B cell (primary cell): Measurements from ENCODE around the gene ZFYVE19.

Experiments
- EZH2 ChIP-seq: IDR thresholded peaks from 2 replicates; pipeline ENCODE4 v1.6.1; 2012; ENCODE audit warnings: borderline replicate concordance, low read depth, mild to moderate bottlenecking, moderate library complexity, low read length; ENCODE audit not compliant: insufficient read depth, poor library complexity, severe bottlenecking
- TF ChIP-seq, protein P1 (sequence below): fragments of 200-600 bp; IDR thresholded peaks from one replicate; pipeline ENCODE4 v1.8.0; 2022; ENCODE audit warnings: antibody characterized with exemption, mild to moderate bottlenecking

DNA sequence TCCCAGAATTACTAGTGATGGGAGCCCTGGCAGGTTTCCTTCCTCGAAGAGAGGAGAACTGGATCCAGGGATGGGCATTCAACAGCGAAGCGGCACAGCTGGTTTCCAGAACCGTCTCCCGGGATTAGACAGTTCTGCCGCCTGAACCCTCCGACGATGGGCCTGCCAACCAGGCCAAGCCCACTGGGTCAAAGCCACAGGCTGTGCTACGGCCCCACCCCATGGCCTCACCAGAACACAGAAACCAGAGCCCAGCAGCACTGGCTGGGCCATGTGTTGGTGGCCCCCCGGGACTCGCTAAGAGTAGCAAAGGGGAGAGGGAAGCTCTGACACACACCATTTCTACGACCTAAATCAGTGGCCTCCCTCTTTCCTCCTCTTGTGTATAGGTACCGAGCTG lies 34.9 kb upstream of the ZFYVE19 start:
- TF ChIP-seq, protein P1, sequence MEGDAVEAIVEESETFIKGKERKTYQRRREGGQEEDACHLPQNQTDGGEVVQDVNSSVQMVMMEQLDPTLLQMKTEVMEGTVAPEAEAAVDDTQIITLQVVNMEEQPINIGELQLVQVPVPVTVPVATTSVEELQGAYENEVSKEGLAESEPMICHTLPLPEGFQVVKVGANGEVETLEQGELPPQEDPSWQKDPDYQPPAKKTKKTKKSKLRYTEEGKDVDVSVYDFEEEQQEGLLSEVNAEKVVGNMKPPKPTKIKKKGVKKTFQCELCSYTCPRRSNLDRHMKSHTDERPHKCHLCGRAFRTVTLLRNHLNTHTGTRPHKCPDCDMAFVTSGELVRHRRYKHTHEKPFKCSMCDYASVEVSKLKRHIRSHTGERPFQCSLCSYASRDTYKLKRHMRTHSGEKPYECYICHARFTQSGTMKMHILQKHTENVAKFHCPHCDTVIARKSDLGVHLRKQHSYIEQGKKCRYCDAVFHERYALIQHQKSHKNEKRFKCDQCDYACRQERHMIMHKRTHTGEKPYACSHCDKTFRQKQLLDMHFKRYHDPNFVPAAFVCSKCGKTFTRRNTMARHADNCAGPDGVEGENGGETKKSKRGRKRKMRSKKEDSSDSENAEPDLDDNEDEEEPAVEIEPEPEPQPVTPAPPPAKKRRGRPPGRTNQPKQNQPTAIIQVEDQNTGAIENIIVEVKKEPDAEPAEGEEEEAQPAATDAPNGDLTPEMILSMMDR = no peak
- TF ChIP-seq EZH2 = no peak
